H9 (cell line): Measurements from ENCODE around the gene VEZT. TPM values are rescaled to one million over a fixed set of nuclear protein-coding genes. Genes with fewer than 3 reads are reported as not detected.

Experiments
- DNase-seq: peaks from one replicate; pipeline ENCODE4 v3.0.0-alpha.2; 2017
- H2AFZ ChIP-seq: one replicate; pipeline ENCODE4 v1.6.1; 2013; ENCODE audit warnings: mild to moderate bottlenecking, low read length, control low read depth, moderate library complexity
- H2AK5ac ChIP-seq: 2 replicates; pipeline ENCODE4 v1.6.1; 2013; ENCODE audit warnings: low read length, control low read depth, mixed read lengths; ENCODE audit not compliant: insufficient read length
- H2BK120ac ChIP-seq: one replicate; pipeline ENCODE4 v1.6.1; 2013; ENCODE audit warnings: low read depth, mild to moderate bottlenecking, low read length, control low read depth, inconsistent platforms; ENCODE audit not compliant: poor library complexity, severe bottlenecking
- H2BK12ac ChIP-seq: 2 replicates; pipeline ENCODE4 v1.6.1; 2013; ENCODE audit warnings: low read length, control low read depth, mixed read lengths, low read depth; ENCODE audit not compliant: insufficient read length
- H2BK15ac ChIP-seq: 2 replicates; pipeline ENCODE4 v1.6.1; 2013; ENCODE audit warnings: low read depth, low read length, control low read depth
- H2BK20ac ChIP-seq: one replicate; pipeline ENCODE4 v1.6.1; 2013; ENCODE audit warnings: low read depth, mild to moderate bottlenecking, low read length, control low read depth, inconsistent platforms; ENCODE audit not compliant: poor library complexity, severe bottlenecking
- H2BK5ac ChIP-seq: 2 replicates; pipeline ENCODE4 v1.6.1; 2013; ENCODE audit warnings: low read length, control low read depth, mixed read lengths; ENCODE audit not compliant: insufficient read length
- H3K14ac ChIP-seq: 2 replicates; pipeline ENCODE4 v1.6.1; 2013; ENCODE audit warnings: low read length, control low read depth; ENCODE audit not compliant: insufficient read depth
- H3K18ac ChIP-seq: 2 replicates; pipeline ENCODE4 v1.6.1; 2013; ENCODE audit warnings: low read depth, mild to moderate bottlenecking, mixed read lengths, low read length, control low read depth; ENCODE audit not compliant: insufficient read length
- H3K23ac ChIP-seq: 2 replicates; pipeline ENCODE4 v1.6.1; 2013; ENCODE audit warnings: low read length, control low read depth, mixed read lengths, low read depth; ENCODE audit not compliant: insufficient read length
- H3K23me2 ChIP-seq: 2 replicates; pipeline ENCODE4 v1.6.1; 2013; ENCODE audit warnings: low read depth, mild to moderate bottlenecking, mixed read lengths, low read length, control low read depth; ENCODE audit not compliant: insufficient read length, poor library complexity, severe bottlenecking
- H3K27ac ChIP-seq: 2 replicates; pipeline ENCODE4 v1.5.1; 2013; ENCODE audit warnings: low read length, control low read depth, mixed read lengths, low read depth; ENCODE audit not compliant: insufficient read length
- H3K27me3 ChIP-seq: 2 replicates; pipeline ENCODE4 v1.6.1; 2013; ENCODE audit warnings: low read length, control low read depth, inconsistent platforms; ENCODE audit not compliant: insufficient read depth
- H3K4ac ChIP-seq: 2 replicates; pipeline ENCODE4 v1.6.1; 2013; ENCODE audit warnings: low read depth, mild to moderate bottlenecking, control low read depth, inconsistent platforms, low read length, moderate library complexity
- H3K4me1 ChIP-seq: 2 replicates; pipeline ENCODE4 v1.6.1; 2013; ENCODE audit warnings: low read length, control low read depth, inconsistent platforms; ENCODE audit not compliant: insufficient read depth
- H3K4me2 ChIP-seq: 2 replicates; pipeline ENCODE4 v1.6.1; 2013; ENCODE audit warnings: low read length, control low read depth, mixed read lengths; ENCODE audit not compliant: insufficient read length, insufficient read depth
- H3K56ac ChIP-seq: 2 replicates; pipeline ENCODE4 v1.6.1; 2013; ENCODE audit warnings: low read depth, mild to moderate bottlenecking, mixed read lengths, low read length, control low read depth; ENCODE audit not compliant: insufficient read length
- H3K79me1 ChIP-seq: 2 replicates; pipeline ENCODE4 v1.6.1; 2013; ENCODE audit warnings: low read depth, mild to moderate bottlenecking, moderate library complexity, low read length, control low read depth, inconsistent platforms; ENCODE audit not compliant: insufficient read depth, poor library complexity, severe bottlenecking
- H3K79me2 ChIP-seq: 2 replicates; pipeline ENCODE4 v1.6.1; 2013; ENCODE audit warnings: low read length, control low read depth, inconsistent platforms; ENCODE audit not compliant: insufficient read depth
- H3K9ac ChIP-seq: 2 replicates; pipeline ENCODE4 v1.6.1; 2013; ENCODE audit warnings: low read length, control low read depth, mixed read lengths; ENCODE audit not compliant: insufficient read length; ENCODE audit errors: extremely low read depth
- H3K9me3 ChIP-seq: one replicate; pipeline ENCODE4 v1.6.1; 2013; ENCODE audit warnings: low read depth, low read length, inconsistent platforms; ENCODE audit not compliant: control insufficient read depth
- H3T11ph ChIP-seq: one replicate; pipeline ENCODE4 v1.6.1; 2013; ENCODE audit warnings: mild to moderate bottlenecking, low read length, control low read depth, inconsistent platforms
- H4K20me1 ChIP-seq: one replicate; pipeline ENCODE4 v1.6.1; 2013; ENCODE audit not compliant: control insufficient read depth, insufficient read length, insufficient read depth
- H4K5ac ChIP-seq: 2 replicates; pipeline ENCODE4 v1.6.1; 2013; ENCODE audit warnings: low read depth, mild to moderate bottlenecking, mixed read lengths, low read length, control low read depth; ENCODE audit not compliant: insufficient read length
- H4K8ac ChIP-seq: replicated peaks from 2 replicates; pipeline ENCODE4 v1.6.1; 2013; ENCODE audit warnings: low read length, control low read depth, mixed read lengths, low read depth; ENCODE audit not compliant: insufficient read length
- H4K91ac ChIP-seq: 2 replicates; pipeline ENCODE4 v1.6.1; 2013; ENCODE audit warnings: low read depth, mild to moderate bottlenecking, moderate library complexity, mixed read lengths, low read length, control low read depth; ENCODE audit not compliant: insufficient read length
- H3K27ac Mint-ChIP-seq, 3 experiments: 2 replicates in 2 of 3; 3 replicates in 1 of 3; pipeline ENCODE4 v1.8.0; 2020 to 2021; ENCODE audit warnings: mixed read lengths in 3 of 3, mild to moderate bottlenecking in 1 of 3, moderate library complexity in 1 of 3
- H3K27me3 Mint-ChIP-seq: 2 replicates; pipeline ENCODE4 v1.8.0; 2021; ENCODE audit warnings: low read depth, mild to moderate bottlenecking, moderate library complexity, mixed read lengths
- H3K36me3 Mint-ChIP-seq, 3 experiments: 2 replicates in 2 of 3; 3 replicates in 1 of 3; pipeline ENCODE4 v1.8.0; 2020 to 2021; ENCODE audit warnings: low read depth in 3 of 3, mixed read lengths in 3 of 3; ENCODE audit not compliant: insufficient read depth in 1 of 3
- H3K4me1 Mint-ChIP-seq, 2 experiments: 2 replicates each; pipeline ENCODE4 v1.8.0; 2020; ENCODE audit warnings: mixed read lengths in 2 of 2
- H3K4me3 Mint-ChIP-seq, 2 experiments: 2 replicates in 1 of 2; 3 replicates in 1 of 2; pipeline ENCODE4 v1.8.0; 2020 to 2021; ENCODE audit warnings: mild to moderate bottlenecking in 2 of 2, mixed read lengths in 2 of 2, moderate library complexity in 1 of 2
- H3K9me3 Mint-ChIP-seq, 2 experiments: 2 replicates in 1 of 2; 3 replicates in 1 of 2; pipeline ENCODE4 v1.8.0; 2020; ENCODE audit warnings: mild to moderate bottlenecking in 2 of 2, mixed read lengths in 2 of 2, moderate library complexity in 1 of 2
- total RNA-seq: library from RNA; stranded (reverse); gene quantifications from 2 replicates; pipeline ENCODE4 v1.2.1, GENCODE V29; 2021
- TF ChIP-seq, protein P1 (sequence below): fragments of 200-600 bp; sonication (generic); conservative IDR thresholded peaks from 3 replicates; pipeline ENCODE4 v1.8.0; 2021; ENCODE audit warnings: antibody characterized with exemption, mild to moderate bottlenecking

The VEZT gene
- total RNA-seq, 1 experiment from 2014 or later = 69.8 TPM

GRCh38 chr12:95192271-95192670 is 25.3 kb upstream of the VEZT start:
- Histone ChIP-seq H2BK15ac (no peak overlapping the region), H3K9me3 (no peaks in the 10 kb centered on the region), H2BK12ac (no peak overlapping the region), H2BK5ac (no peak overlapping the region), H3K79me1 (peaks cover 3% of the 10 kb centered on the region), H2BK20ac (no peak overlapping the region), H3K4me1 (peaks cover 2% of the 10 kb centered on the region; the same call in 1 of the 2 replicates), H3K23me2 (no peaks in the 10 kb centered on the region), H3K4me2 (no peak overlapping the region), H2BK120ac (no peak overlapping the region), H3K27ac (no peak overlapping the region), H4K91ac (no peak overlapping the region), H4K20me1 (no peaks in the 10 kb centered on the region), H3T11ph (no peak overlapping the region), H3K56ac (no peak overlapping the region), H3K18ac (no peak overlapping the region), H3K79me2 (peaks cover 2% of the 10 kb centered on the region; the same call in 1 of the 2 replicates), H2AK5ac (no peak overlapping the region), H3K4ac (no peak overlapping the region), H2AFZ (no peak overlapping the region), H3K14ac (no peak overlapping the region), H3K27me3 (no peaks in the 10 kb centered on the region), H4K5ac (no peak overlapping the region), H3K23ac (no peak overlapping the region), H3K9ac (no peak overlapping the region), H4K8ac (no peak overlapping the region)
- H3K27ac Mint-ChIP-seq = no peak overlapping the region; a peak in 1 of 7 replicates
- H3K36me3 Mint-ChIP-seq = peaks cover 0 to 6% (median 0%) of the 10 kb centered on the region in 3 experiments; a peak in 2 of 7 replicates
- H3K9me3 Mint-ChIP-seq = no peaks in the 10 kb centered on the region
- peaks cover 30 to 35% of the 10 kb centered on the region in 2 experiments for H3K4me1 Mint-ChIP-seq
- no peak overlapping the region for H3K4me3 Mint-ChIP-seq
- no peak for DNase-seq
- H3K27me3 Mint-ChIP-seq = no peaks in the 10 kb centered on the region
- TF ChIP-seq, protein P1, sequence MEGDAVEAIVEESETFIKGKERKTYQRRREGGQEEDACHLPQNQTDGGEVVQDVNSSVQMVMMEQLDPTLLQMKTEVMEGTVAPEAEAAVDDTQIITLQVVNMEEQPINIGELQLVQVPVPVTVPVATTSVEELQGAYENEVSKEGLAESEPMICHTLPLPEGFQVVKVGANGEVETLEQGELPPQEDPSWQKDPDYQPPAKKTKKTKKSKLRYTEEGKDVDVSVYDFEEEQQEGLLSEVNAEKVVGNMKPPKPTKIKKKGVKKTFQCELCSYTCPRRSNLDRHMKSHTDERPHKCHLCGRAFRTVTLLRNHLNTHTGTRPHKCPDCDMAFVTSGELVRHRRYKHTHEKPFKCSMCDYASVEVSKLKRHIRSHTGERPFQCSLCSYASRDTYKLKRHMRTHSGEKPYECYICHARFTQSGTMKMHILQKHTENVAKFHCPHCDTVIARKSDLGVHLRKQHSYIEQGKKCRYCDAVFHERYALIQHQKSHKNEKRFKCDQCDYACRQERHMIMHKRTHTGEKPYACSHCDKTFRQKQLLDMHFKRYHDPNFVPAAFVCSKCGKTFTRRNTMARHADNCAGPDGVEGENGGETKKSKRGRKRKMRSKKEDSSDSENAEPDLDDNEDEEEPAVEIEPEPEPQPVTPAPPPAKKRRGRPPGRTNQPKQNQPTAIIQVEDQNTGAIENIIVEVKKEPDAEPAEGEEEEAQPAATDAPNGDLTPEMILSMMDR = no peak
